Measurements from ENCODE around the gene ELK4. TPM values are rescaled to one million over a fixed set of nuclear protein-coding genes. Genes with fewer than 3 reads are reported as not detected.

Gene ELK4
- total RNA-seq, 2 donors from 2014 or later, result 49.8 to 54.6 TPM

Other genes starting within 250 kb of the ELK4 start
- gene LEMD1, start 210.0 kb downstream of the ELK4 start, total RNA-seq, result not detected
- not detected for gene BLACAT1, start 176.0 kb downstream of the ELK4 start, total RNA-seq
- gene CDK18, start 127.3 kb downstream of the ELK4 start, total RNA-seq, result 1 to 10 TPM; 5.8 to 5.9 TPM
- gene SLC45A3, start 48.5 kb upstream of the ELK4 start, total RNA-seq, result 1 to 10 TPM; 3.6 to 5.3 TPM
- gene NUCKS1, start 118.2 kb upstream of the ELK4 start, total RNA-seq, result 100 to 1,000 TPM; 157 to 168 TPM
- gene RAB29, start 143.5 kb upstream of the ELK4 start, total RNA-seq, result 10 to 100 TPM; 19.8 to 23.9 TPM
- gene SLC41A1, start 181.2 kb upstream of the ELK4 start, total RNA-seq, result 10 to 100 TPM; 20.7 to 27.8 TPM
- under 1 TPM; 0.23 to 0.24 TPM for gene PM20D1, start 218.1 kb upstream of the ELK4 start, total RNA-seq